Cardiac fibroblast (primary cell): Measurements from ENCODE around the gene CLPSL1.
"Not testable (repeated sequence)": the region's sequence is repeated elsewhere in the genome, so short reads cannot be mapped to it uniquely, and the experiment has no call there.

Experiments used
- DNase-seq, 2 donors: peaks; one replicate each; pipeline versions ENCODE4 v3.0.0 to v3.0.0-alpha.2; 2010; ENCODE audit warnings: low read depth in 2 of 2
- H3K4me3 ChIP-seq, 2 donors: replicated peaks in 1 of 2; 1 replicate in 1 of 2; 2 replicates in 1 of 2; pipeline ENCODE4 v1.5.1; 2011; ENCODE audit warnings: low read depth in 2 of 2, low read length in 2 of 2, mild to moderate bottlenecking in 2 of 2, moderate library complexity in 1 of 2
- TF ChIP-seq, protein P1 (sequence below): IDR thresholded peaks from one replicate; pipeline ENCODE4 v1.5.1; 2011; ENCODE audit warnings: low read depth, mild to moderate bottlenecking, low read length, inconsistent platforms

Gene CLPSL1, protein sequence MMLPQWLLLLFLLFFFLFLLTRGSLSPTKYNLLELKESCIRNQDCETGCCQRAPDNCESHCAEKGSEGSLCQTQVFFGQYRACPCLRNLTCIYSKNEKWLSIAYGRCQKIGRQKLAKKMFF

GRCh38 chr6:35780719-35781118, at the start of gene CLPSL1:
TSS of gene CLPSL1 (plus strand) at chr6:35781019. CDS start at chr6:35781111, 92 bp downstream.
- TF ChIP-seq, protein P1, sequence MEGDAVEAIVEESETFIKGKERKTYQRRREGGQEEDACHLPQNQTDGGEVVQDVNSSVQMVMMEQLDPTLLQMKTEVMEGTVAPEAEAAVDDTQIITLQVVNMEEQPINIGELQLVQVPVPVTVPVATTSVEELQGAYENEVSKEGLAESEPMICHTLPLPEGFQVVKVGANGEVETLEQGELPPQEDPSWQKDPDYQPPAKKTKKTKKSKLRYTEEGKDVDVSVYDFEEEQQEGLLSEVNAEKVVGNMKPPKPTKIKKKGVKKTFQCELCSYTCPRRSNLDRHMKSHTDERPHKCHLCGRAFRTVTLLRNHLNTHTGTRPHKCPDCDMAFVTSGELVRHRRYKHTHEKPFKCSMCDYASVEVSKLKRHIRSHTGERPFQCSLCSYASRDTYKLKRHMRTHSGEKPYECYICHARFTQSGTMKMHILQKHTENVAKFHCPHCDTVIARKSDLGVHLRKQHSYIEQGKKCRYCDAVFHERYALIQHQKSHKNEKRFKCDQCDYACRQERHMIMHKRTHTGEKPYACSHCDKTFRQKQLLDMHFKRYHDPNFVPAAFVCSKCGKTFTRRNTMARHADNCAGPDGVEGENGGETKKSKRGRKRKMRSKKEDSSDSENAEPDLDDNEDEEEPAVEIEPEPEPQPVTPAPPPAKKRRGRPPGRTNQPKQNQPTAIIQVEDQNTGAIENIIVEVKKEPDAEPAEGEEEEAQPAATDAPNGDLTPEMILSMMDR = no peak
- DNase-seq = no peak
- no peak within 1 kb of the TSS for H3K4me3 ChIP-seq

- DNase-seq = peak; percentile 88 to 92
- peak overlapping the region; percentile 53 to 54 for H3K4me3 ChIP-seq
- TF ChIP-seq, protein P1 = no peak
These were observed 49.4 kb upstream of the CLPSL1 start for GRCh38 chr6:35731414-35731735.

DNA sequence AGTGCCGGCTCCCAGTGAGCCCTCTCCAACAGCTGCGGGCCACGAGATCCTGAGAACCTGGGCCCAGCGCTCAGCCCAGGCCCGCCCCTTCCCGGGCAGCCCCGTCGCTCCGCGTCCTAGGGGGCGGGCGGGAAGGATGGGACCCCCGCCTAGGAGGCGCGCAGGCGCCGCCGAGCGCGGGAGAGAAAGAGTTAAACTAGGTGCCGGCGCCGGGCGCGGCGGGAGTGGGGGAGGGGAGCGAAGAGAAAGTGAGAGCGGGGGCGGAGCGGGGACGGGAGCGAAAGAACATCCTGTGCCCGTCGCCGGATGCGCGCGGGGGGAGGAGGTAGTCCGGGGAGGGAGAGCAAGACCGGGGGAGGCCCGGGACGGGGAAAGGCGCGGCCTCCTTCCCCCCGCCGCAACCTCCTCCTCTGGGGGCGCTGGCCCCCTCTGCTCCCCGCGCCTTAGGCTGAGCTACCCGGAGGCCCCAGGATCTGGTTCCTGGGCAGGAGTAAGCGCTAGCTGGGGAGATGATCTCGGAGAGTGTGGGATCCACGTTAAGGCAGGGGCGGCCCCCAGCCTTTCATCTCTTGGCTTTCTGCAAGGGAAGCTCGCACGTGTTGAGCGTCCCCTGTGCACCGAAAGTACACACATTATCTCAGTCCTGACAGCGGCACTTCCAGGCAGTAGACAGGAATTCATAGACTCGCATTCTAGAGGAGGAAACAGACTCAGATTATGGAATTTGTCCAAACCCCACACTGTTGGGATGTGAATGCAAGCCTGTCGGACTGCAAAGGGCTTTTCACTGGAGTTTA, 48.9 kb upstream of the CLPSL1 start:
- DNase-seq = peak; percentile 98 to 99
- TF ChIP-seq, protein P1 = peak; percentile 3
- peak overlapping the region; percentile 53 to 54 for H3K4me3 ChIP-seq

- no peak overlapping the region for H3K4me3 ChIP-seq
- DNase-seq = no peak
- TF ChIP-seq, protein P1 = no peak
These were observed 47.2 kb upstream of the CLPSL1 start for GRCh38 chr6:35733633-35734032.

- DNase-seq, H3K4me3 ChIP-seq: not testable (repeated sequence)
These were observed 46.5 kb upstream of the CLPSL1 start for GRCh38 chr6:35734319-35734718.

DNA sequence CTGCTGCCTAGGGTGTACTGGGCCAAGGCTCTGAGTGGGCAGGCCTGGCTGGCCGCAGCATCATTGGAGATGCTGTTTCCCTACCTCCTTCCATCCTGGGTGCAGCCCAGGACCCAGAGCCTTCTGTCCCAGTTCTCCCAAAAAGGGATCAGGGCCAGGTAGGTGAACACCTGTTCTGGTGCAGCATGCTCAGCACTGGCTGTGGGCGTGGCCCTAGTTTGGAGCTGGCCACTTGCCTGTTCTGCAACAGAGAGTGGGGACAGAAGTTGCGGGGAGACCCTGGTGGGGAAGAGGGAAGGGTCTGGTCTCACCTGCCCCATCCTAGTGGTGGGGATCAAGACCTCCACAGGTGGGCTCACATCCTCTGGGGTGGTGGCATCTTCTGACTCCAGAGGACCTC, 45.4 kb upstream of the CLPSL1 start:
- no peak overlapping the region for H3K4me3 ChIP-seq
- TF ChIP-seq, protein P1 = no peak
- no peak for DNase-seq

- DNase-seq = peak; percentile 74 to 75
- TF ChIP-seq, protein P1 = peak; percentile 94
- no peak overlapping the region for H3K4me3 ChIP-seq
These were observed 44.4 kb upstream of the CLPSL1 start for GRCh38 chr6:35736253-35736894.
